ENCODE measurements around the gene FECH.

- TF ChIP-seq CTCF (IDR thresholded peaks at IDR 0.05; ENCODE audit: borderline replicate concordance, extremely low read depth, low read length, poor library complexity, severe bottlenecking) (no peak), EZH2 (IDR thresholded peaks at IDR 0.05; ENCODE audit: borderline replicate concordance, low read depth, low read length, severe bottlenecking) (no peak)
These were observed 32.4 kb upstream of the FECH start for GRCh38 chr18:57618910-57619309.

Data from DND-41 (cell line).